B cell (primary cell): ENCODE data around the gene CCL26. TPM values are rescaled to one million over a fixed set of nuclear protein-coding genes. Genes with fewer than 3 reads are reported as not detected.

Experiments
- ATAC-seq: fragments of 200-7000 bp; cut with Tn5 transposase; one replicate; pipeline ENCODE4 v1.10.0; 2021; ENCODE audit warnings: low read depth, mild to moderate bottlenecking, moderate number of reproducible peaks, moderate library complexity
- CTCF ChIA-PET: fragments of 350-600 bp; sonication (Branson Sonifier 250); formaldehyde crosslinking; loops from one replicate; lab custom pipeline; 2021; ENCODE audit warnings: antibody characterized with exemption, inconsistent platforms; lab: Charles Lee
- POLR2A ChIA-PET: fragments of 350-600 bp; sonication (Branson Sonifier 250); formaldehyde crosslinking; loops from one replicate; lab custom pipeline; 2021; ENCODE audit warnings: antibody characterized with exemption; lab: Charles Lee
- DNase-seq: peaks from one replicate; pipeline ENCODE4 v3.0.0; 2013
- H2AFZ ChIP-seq: 2 replicates; pipeline ENCODE4 v1.6.1; 2012; ENCODE audit warnings: mild to moderate bottlenecking, low read depth, low read length; ENCODE audit not compliant: insufficient read depth, poor library complexity, severe bottlenecking
- H3K27ac ChIP-seq, 2 donors: 1 replicate in 1 of 2; 2 replicates in 1 of 2; pipeline ENCODE4 v1.5.1; 2012 to 2013; ENCODE audit warnings: low read length in 2 of 2, mild to moderate bottlenecking in 2 of 2, moderate library complexity in 1 of 2
- H3K27me3 ChIP-seq, 4 experiments: fragments of 200-600 bp in 1 of 4; sonication (generic) in 1 of 4; replicated peaks in 1 of 4; 1 replicate in 2 of 4; 2 replicates in 2 of 4; pipeline versions ENCODE4 v1.6.1 to v1.7.0; 2013 to 2016; ENCODE audit warnings: low read length in 3 of 4, mild to moderate bottlenecking in 2 of 4, mixed read lengths in 1 of 4, moderate library complexity in 1 of 4; ENCODE audit not compliant: insufficient read depth in 4 of 4, control insufficient read depth in 3 of 4; ENCODE audit errors: control extremely low read depth in 1 of 4
- H3K36me3 ChIP-seq, 2 experiments: replicated peaks in 1 of 2; 1 replicate in 1 of 2; 2 replicates in 1 of 2; pipeline versions ENCODE4 v1.6.1 to v1.7.1; 2013; ENCODE audit warnings: low read length in 1 of 2; ENCODE audit not compliant: insufficient read depth in 2 of 2, control insufficient read depth in 1 of 2; ENCODE audit errors: control extremely low read depth in 1 of 2, extremely low read depth in 1 of 2
- H3K4me1 ChIP-seq, 2 donors: fragments of 200-600 bp in 1 of 2; sonication (generic) in 1 of 2; 1 replicate in 1 of 2; 2 replicates in 1 of 2; pipeline versions ENCODE4 v1.5.1 to v1.6.1; 2013 to 2017; ENCODE audit warnings: low read length in 2 of 2; ENCODE audit not compliant: control insufficient read depth in 2 of 2, insufficient read depth in 2 of 2
- H3K4me2 ChIP-seq: replicated peaks from 2 replicates; pipeline ENCODE3; 2012; ENCODE audit warnings: mild to moderate bottlenecking, low read depth, low read length; ENCODE audit not compliant: poor library complexity, severe bottlenecking
- H3K4me3 ChIP-seq, 5 experiments: fragments of 200-600 bp in 1 of 5; sonication (generic) in 1 of 5; 1 replicate in 3 of 5; 2 replicates in 2 of 5; pipeline versions ENCODE4 v1.5.1 to v1.7.0; 2011 to 2016; ENCODE audit warnings: low read length in 4 of 5, mild to moderate bottlenecking in 4 of 5, low read depth in 2 of 5, control low read depth in 1 of 5, moderate library complexity in 1 of 5; ENCODE audit not compliant: insufficient read depth in 1 of 5; ENCODE audit errors: control extremely low read depth in 1 of 5, extremely low read depth in 1 of 5
- H3K79me2 ChIP-seq: fragments of 200-600 bp; sonication (generic); one replicate; pipeline ENCODE4 v1.6.0; 2016; ENCODE audit warnings: low read length; ENCODE audit not compliant: control insufficient read depth, insufficient read depth
- H3K9ac ChIP-seq: fragments of 200-600 bp; sonication (generic); 2 replicates; pipeline ENCODE4 v1.6.1; 2017; ENCODE audit warnings: mild to moderate bottlenecking, low read length, moderate library complexity
- H3K9me3 ChIP-seq, 3 donors: one replicate each; pipeline versions ENCODE4 v1.6.1 to v1.7.1; 2013; ENCODE audit warnings: low read length in 2 of 3; ENCODE audit not compliant: control insufficient read depth in 2 of 3, insufficient read depth in 1 of 3; ENCODE audit errors: control extremely low read depth in 1 of 3
- H4K20me1 ChIP-seq: 2 replicates; pipeline ENCODE4 v1.6.0; 2012; ENCODE audit warnings: mild to moderate bottlenecking, low read length; ENCODE audit not compliant: insufficient read depth, control insufficient read depth, poor library complexity, severe bottlenecking
- H3K27ac Mint-ChIP-seq: one replicate; pipeline ENCODE4 v1.8.0; 2021; ENCODE audit warnings: mixed read lengths
- H3K27me3 Mint-ChIP-seq: one replicate; pipeline ENCODE4 v1.8.0; 2021; ENCODE audit warnings: mixed read lengths
- H3K4me1 Mint-ChIP-seq: one replicate; pipeline ENCODE4 v1.8.0; 2021; ENCODE audit warnings: mixed read lengths
- H3K4me3 Mint-ChIP-seq: one replicate; pipeline ENCODE4 v1.8.0; 2021; ENCODE audit warnings: mixed read lengths
- H3K9me3 Mint-ChIP-seq: one replicate; pipeline ENCODE4 v1.8.0; 2022; ENCODE audit warnings: mixed read lengths; ENCODE audit not compliant: insufficient read depth
- EZH2 ChIP-seq: IDR thresholded peaks from 2 replicates; pipeline ENCODE4 v1.6.1; 2012; ENCODE audit warnings: borderline replicate concordance, low read depth, mild to moderate bottlenecking, moderate library complexity, low read length; ENCODE audit not compliant: insufficient read depth, poor library complexity, severe bottlenecking
- WGBS: methylation state at CpG from one replicate; pipeline ENCODE4 v1.1.5; 2013; ENCODE audit warnings: missing lambda C conversion rate; ENCODE audit not compliant: insufficient coverage; 5-methylcytosine and 5-hydroxymethylcytosine counted together
- intact Hi-C: fragments of 100-400 bp; cut with micrococcal nuclease; formaldehyde crosslinking; loops from one replicate; pipeline ENCODE4 v1.10.0; 2022
- polyA plus RNA-seq: library from polyadenylated mRNA; depleted of rRNA; stranded (reverse); fragments of >200 nt; gene quantifications from 2 replicates; pipeline ENCODE4 v1.2.3, GENCODE V29; 2012
- total RNA-seq, 2 donors: library from RNA; stranded (reverse); fragments of 120-200 nt in 1 of 2; gene quantifications; 1 replicate in 1 of 2; 2 replicates in 1 of 2; pipeline versions ENCODE4 v1.2.3 to v1.2.4, GENCODE V29; 2013 to 2022
- TF ChIP-seq, protein P1 (sequence below): fragments of 200-600 bp; IDR thresholded peaks from one replicate; pipeline ENCODE4 v1.8.0; 2022; ENCODE audit warnings: antibody characterized with exemption, mild to moderate bottlenecking

The CCL26 gene
- total and polyA plus RNA-seq, 2 donors (not counting 1 experiment from before 2014, with no cell fraction given), result not detected

DNA sequence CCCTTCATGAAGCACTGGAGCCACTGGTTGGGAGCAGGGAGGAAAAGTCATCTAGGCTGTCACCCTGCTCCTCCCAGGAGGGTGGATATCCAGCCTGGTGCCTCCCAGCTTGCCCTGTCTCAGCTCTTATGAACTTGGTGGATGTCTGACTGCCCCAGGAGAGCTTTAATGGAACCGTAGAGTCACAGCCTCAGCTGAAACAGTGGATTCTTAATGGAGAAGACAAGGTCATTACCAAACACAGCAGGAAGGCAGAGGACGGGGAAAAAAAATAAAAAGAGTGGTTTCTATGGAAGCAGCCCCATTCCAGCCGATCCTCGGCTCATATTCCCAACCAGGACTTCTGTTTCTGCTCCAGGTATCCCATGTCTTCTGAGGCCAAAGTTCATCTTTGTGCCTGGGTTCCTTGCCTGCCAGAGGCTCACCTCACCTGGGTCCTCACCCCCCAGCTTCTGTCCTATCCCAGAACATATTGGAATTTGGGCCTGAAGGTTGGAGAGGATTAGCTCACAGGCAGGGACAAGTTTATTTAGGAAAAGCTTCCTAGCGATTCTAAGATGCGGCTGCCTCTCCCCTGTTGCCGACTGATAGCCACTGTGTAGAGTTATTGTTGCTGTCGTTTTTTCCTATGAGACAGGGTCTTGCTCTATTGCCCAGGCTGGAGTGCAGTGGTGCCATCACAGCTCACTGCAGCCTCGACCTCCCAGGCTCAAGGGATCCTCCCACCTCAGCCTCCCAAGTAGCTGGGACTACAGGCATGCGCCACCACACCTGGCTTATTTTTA, 15.6 kb downstream of the CCL26 start:
- Mint-ChIP-seq H3K9me3 (no peaks in the 10 kb centered on the region), H3K27ac (no peak overlapping the region), H3K27me3 (no peaks in the 10 kb centered on the region), H3K4me1 (peaks cover 3% of the 10 kb centered on the region), H3K4me3 (no peak overlapping the region)
- no peaks in the 10 kb centered on the region for H3K4me1 ChIP-seq
- 86% methylated on average over 5 of the region's 10 CpGs for WGBS
- no peaks in the 10 kb centered on the region for H3K79me2 ChIP-seq
- H3K9ac ChIP-seq, result no peak overlapping the region
- TF ChIP-seq, protein P1, sequence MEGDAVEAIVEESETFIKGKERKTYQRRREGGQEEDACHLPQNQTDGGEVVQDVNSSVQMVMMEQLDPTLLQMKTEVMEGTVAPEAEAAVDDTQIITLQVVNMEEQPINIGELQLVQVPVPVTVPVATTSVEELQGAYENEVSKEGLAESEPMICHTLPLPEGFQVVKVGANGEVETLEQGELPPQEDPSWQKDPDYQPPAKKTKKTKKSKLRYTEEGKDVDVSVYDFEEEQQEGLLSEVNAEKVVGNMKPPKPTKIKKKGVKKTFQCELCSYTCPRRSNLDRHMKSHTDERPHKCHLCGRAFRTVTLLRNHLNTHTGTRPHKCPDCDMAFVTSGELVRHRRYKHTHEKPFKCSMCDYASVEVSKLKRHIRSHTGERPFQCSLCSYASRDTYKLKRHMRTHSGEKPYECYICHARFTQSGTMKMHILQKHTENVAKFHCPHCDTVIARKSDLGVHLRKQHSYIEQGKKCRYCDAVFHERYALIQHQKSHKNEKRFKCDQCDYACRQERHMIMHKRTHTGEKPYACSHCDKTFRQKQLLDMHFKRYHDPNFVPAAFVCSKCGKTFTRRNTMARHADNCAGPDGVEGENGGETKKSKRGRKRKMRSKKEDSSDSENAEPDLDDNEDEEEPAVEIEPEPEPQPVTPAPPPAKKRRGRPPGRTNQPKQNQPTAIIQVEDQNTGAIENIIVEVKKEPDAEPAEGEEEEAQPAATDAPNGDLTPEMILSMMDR, result no peak
- no peak for TF ChIP-seq EZH2
- no peaks in the 10 kb centered on the region for H3K9me3 ChIP-seq
- H2AFZ ChIP-seq, result no peak overlapping the region
- H4K20me1 ChIP-seq, result no peaks in the 10 kb centered on the region
- no peaks in the 10 kb centered on the region for H3K27me3 ChIP-seq
- no peak for ATAC-seq
- intact Hi-C loops, result no loop called here
- no peak overlapping the region for H3K27ac ChIP-seq
- DNase-seq, result no peak
- ChIA-PET CTCF (interaction anchor here (1.3 kb wide), 1 partner anchor 94 kb away, joined by 4 read pairs; no protein-coding TSS in a partner anchor), POLR2A (interaction anchor here (1.0 kb wide), 1 partner anchor 18 kb away, joined by 4 read pairs; the partner anchor contains the start of gene HIP1)
- no peak overlapping the region for H3K4me3 ChIP-seq
- no peaks in the 10 kb centered on the region for H3K36me3 ChIP-seq
- no peak overlapping the region for H3K4me2 ChIP-seq

DNA sequence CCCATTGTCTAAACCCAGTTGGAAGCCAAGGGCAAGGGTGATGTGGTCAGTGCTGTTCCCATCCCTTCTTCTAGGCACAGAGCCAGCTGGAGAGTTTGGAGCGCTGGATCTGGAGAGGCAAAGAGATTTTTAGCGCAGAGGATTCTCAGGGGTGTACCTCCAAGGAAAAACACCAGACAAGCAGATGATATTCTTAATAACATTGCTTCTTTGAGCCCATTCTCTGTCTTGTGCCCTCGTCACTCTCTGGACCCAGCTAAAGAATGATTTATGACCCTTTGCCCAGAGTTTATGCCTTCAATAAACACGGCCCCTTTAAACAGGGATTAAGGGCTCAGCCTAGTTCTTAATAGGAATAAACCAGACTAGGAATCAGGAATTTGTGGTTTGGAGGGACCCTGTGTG, 28.6 kb downstream of the CCL26 start:
- Mint-ChIP-seq H3K9me3 (no peaks in the 10 kb centered on the region), H3K4me1 (peaks cover 27% of the 10 kb centered on the region), H3K27ac (peak overlapping the region; percentile 72), H3K4me3 (no peak overlapping the region), H3K27me3 (no peaks in the 10 kb centered on the region)
- Histone ChIP-seq H3K4me2 (no peak overlapping the region), H4K20me1 (no peaks in the 10 kb centered on the region), H2AFZ (no peak overlapping the region), H3K9ac (no peak overlapping the region), H3K79me2 (peaks cover 1% of the 10 kb centered on the region), H3K9me3 (no peaks in the 10 kb centered on the region), H3K4me1 (peaks cover 22 to 29% of the 10 kb centered on the region in 2 donors), H3K27ac (no peak overlapping the region), H3K36me3 (no peaks in the 10 kb centered on the region), H3K27me3 (no peaks in the 10 kb centered on the region), H3K4me3 (no peak overlapping the region)
- CTCF ChIA-PET, result interaction anchor here (6.0 kb wide), 1 partner anchor 18 kb away, joined by 36 read pairs; no protein-coding TSS in a partner anchor
- TF ChIP-seq EZH2, result no peak
- TF ChIP-seq, protein P1, result no peak
- DNase-seq (no peak), ATAC-seq (no peak)
- intact Hi-C loops, result no loop called here
- WGBS, result 83% methylated on average over 1 of the region's 4 CpGs
- POLR2A ChIA-PET, result no interaction called here
